ENCODE measurements around the gene LSP1.

LSP1 gene

GRCh38 chr11:1920128-1920908, 67.4 kb downstream of the LSP1 start:
- DNase-seq = no peak

- no peak for DNase-seq
These were observed 68.2 kb downstream of the LSP1 start for GRCh38 chr11:1920909-1921573.

- no peak for DNase-seq
These were observed 68.8 kb downstream of the LSP1 start for GRCh38 chr11:1921574-1922141.

- no peak for DNase-seq
These were observed 69.7 kb downstream of the LSP1 start for GRCh38 chr11:1922481-1923081.

GRCh38 chr11:1923201-1923956, 70.5 kb downstream of the LSP1 start:
- DNase-seq = no peak

GRCh38 chr11:1924181-1924580, 71.3 kb downstream of the LSP1 start:
- DNase-seq = no peak

GRCh38 chr11:1924646-1925372, 71.9 kb downstream of the LSP1 start:
- no peak for DNase-seq

GRCh38 chr11:1925373-1926155, 72.7 kb downstream of the LSP1 start:
- no peak for DNase-seq

- DNase-seq = no peak
These were observed 73.5 kb downstream of the LSP1 start for GRCh38 chr11:1926156-1927025.

- no peak for DNase-seq
These were observed 74.4 kb downstream of the LSP1 start for GRCh38 chr11:1927026-1927847.

GRCh38 chr11:1927848-1928469, 75.1 kb downstream of the LSP1 start:
- DNase-seq = no peak

- no peak for DNase-seq
These were observed 75.6 kb downstream of the LSP1 start for GRCh38 chr11:1928470-1928890.

- DNase-seq = no peak
These were observed 76.1 kb downstream of the LSP1 start for GRCh38 chr11:1928891-1929541.

- no peak for DNase-seq
These were observed 77.0 kb downstream of the LSP1 start for GRCh38 chr11:1929621-1930461.

- DNase-seq = no peak
These were observed 77.6 kb downstream of the LSP1 start for GRCh38 chr11:1930462-1930830.

GRCh38 chr11:1931341-1932104, 78.6 kb downstream of the LSP1 start:
- DNase-seq = no peak

GRCh38 chr11:1932105-1932480, 79.2 kb downstream of the LSP1 start:
- DNase-seq = no peak
